Erythroblast (primary cell): ENCODE data around the gene ENTPD2.
"Not testable (repeated sequence)": the region's sequence is repeated elsewhere in the genome, so short reads cannot be mapped to it uniquely, and the experiment has no call there.

ENCODE experiments used
- DNase-seq, 2 experiments: peaks; one replicate each; lab custom pipeline; 2025; lab: John Stamatoyannopoulos, UW
- GATA1 ChIP-seq: IDR thresholded peaks from 2 replicates; pipeline ENCODE4 v1.6.1; 2011; ENCODE audit warnings: low read depth, mild to moderate bottlenecking, control low read depth, low read length, moderate library complexity
- POLR2A ChIP-seq: IDR thresholded peaks from 2 replicates; pipeline ENCODE4 v1.6.1; 2011; ENCODE audit warnings: mild to moderate bottlenecking, low read length

Gene ENTPD2

GRCh38 chr9:137039611-137040366, 14.1 kb downstream of the ENTPD2 start:
- no peak for DNase-seq
- TF ChIP-seq POLR2A (no peak), GATA1 (no peak)

GRCh38 chr9:137038916-137039315, 14.9 kb downstream of the ENTPD2 start:
- TF ChIP-seq GATA1 (no peak), POLR2A (no peak)
- no peak for DNase-seq

- no peak for TF ChIP-seq GATA1
- no peak for TF ChIP-seq POLR2A
- no peak for DNase-seq
These were observed 16.4 kb downstream of the ENTPD2 start for GRCh38 chr9:137037483-137037882.

- DNase-seq = no peak
- TF ChIP-seq POLR2A = no peak
- no peak for TF ChIP-seq GATA1
These were observed 16.8 kb downstream of the ENTPD2 start for GRCh38 chr9:137037035-137037434.

GRCh38 chr9:137035937-137036336, 17.9 kb downstream of the ENTPD2 start:
- TF ChIP-seq POLR2A (no peak), GATA1 (no peak)
- DNase-seq = no peak

- TF ChIP-seq POLR2A (no peak), GATA1 (no peak)
These were observed 18.4 kb downstream of the ENTPD2 start for GRCh38 chr9:137035507-137035834.

GRCh38 chr9:137034709-137035506, 19.0 kb downstream of the ENTPD2 start:
- TF ChIP-seq POLR2A (no peak), GATA1 (no peak)
- DNase-seq = peak; percentile 85 to 92

More at GRCh38 chr9:137035507-137035834, 18.4 kb downstream of the ENTPD2 start:
- no peak for DNase-seq

- TF ChIP-seq POLR2A = no peak
- no peak for TF ChIP-seq GATA1
- no peak for DNase-seq
These were observed 19.7 kb downstream of the ENTPD2 start for GRCh38 chr9:137034039-137034708.

- not testable (repeated sequence) for DNase-seq
These were observed 20.4 kb downstream of the ENTPD2 start for GRCh38 chr9:137033481-137033880.

GRCh38 chr9:137032858-137033257, 21.0 kb downstream of the ENTPD2 start:
- TF ChIP-seq POLR2A = no peak
- no peak for TF ChIP-seq GATA1
- DNase-seq = no peak

- DNase-seq = no peak
- TF ChIP-seq POLR2A = no peak
- no peak for TF ChIP-seq GATA1
These were observed 21.8 kb downstream of the ENTPD2 start, which contains the start of gene FUT7 for GRCh38 chr9:137031904-137032640. TSS of gene FUT7 (minus strand) at chr9:137032088. CDS start at chr9:137031991, 97 bp downstream.

GRCh38 chr9:137030538-137031527, 23.0 kb downstream of the ENTPD2 start:
- TF ChIP-seq GATA1 (no peak), POLR2A (no peak)
- DNase-seq = no peak
